ENCODE results near the gene CLIP2. TPM values are rescaled to one million over a fixed set of nuclear protein-coding genes. Genes with fewer than 3 reads are reported as not detected.

CLIP2 gene
- total RNA-seq, 1 donor: 70.9 TPM

GRCh38 chr7:74441801-74442200 lies 152.6 kb downstream of the CLIP2 start:
- DNase-seq (ENCODE audit: insufficient read length, low spot score, missing footprints): peak; percentile 37

GRCh38 chr7:74443543-74444247 lies 154.5 kb downstream of the CLIP2 start:
- Histone ChIP-seq H3K79me2 (ENCODE audit: insufficient read depth, low read length) (no peaks in the 10 kb centered on the region), H3K27ac (ENCODE audit: low read depth, low read length) (no peak overlapping the region), H3K4me2 (ENCODE audit: insufficient read depth, low read length) (no peak overlapping the region), H3K9me3 (ENCODE audit: low read depth, low read length) (no peaks in the 10 kb centered on the region), H3K4me3 (ENCODE audit: insufficient read depth, low read length) (no peak overlapping the region), H3K4me1 (ENCODE audit: insufficient read depth, low read length) (no peaks in the 10 kb centered on the region), H3K36me3 (ENCODE audit: insufficient read depth, low read length) (no peaks in the 10 kb centered on the region), H4K20me1 (ENCODE audit: insufficient read depth, low read length) (no peaks in the 10 kb centered on the region), H3K27me3 (ENCODE audit: insufficient read depth, low read length) (no peaks in the 10 kb centered on the region), H2AFZ (ENCODE audit: low read length) (no peak overlapping the region)
- DNase-seq (ENCODE audit: insufficient read length, low spot score, missing footprints): peak; percentile 11
- TF ChIP-seq CTCF (IDR thresholded peaks at IDR 0.05; ENCODE audit: extremely low read depth, low read depth, low read length): no peak

More at GRCh38 chr7:74441801-74442200, 152.6 kb downstream of the CLIP2 start:
- no peaks in the 10 kb centered on the region for H3K9me3 ChIP-seq (ENCODE audit: low read depth, low read length)
- H3K4me3 ChIP-seq (ENCODE audit: insufficient read depth, low read length): no peak overlapping the region
- H4K20me1 ChIP-seq (ENCODE audit: insufficient read depth, low read length): no peaks in the 10 kb centered on the region
- H3K4me2 ChIP-seq (ENCODE audit: insufficient read depth, low read length): no peak overlapping the region
- H3K36me3 ChIP-seq (ENCODE audit: insufficient read depth, low read length): no peaks in the 10 kb centered on the region
- no peak overlapping the region for H3K27ac ChIP-seq (ENCODE audit: low read depth, low read length)
- no peak overlapping the region for H2AFZ ChIP-seq (ENCODE audit: low read length)
- no peaks in the 10 kb centered on the region for H3K4me1 ChIP-seq (ENCODE audit: insufficient read depth, low read length)
- no peak for TF ChIP-seq CTCF (IDR thresholded peaks at IDR 0.05; ENCODE audit: extremely low read depth, low read depth, low read length)
- H3K27me3 ChIP-seq (ENCODE audit: insufficient read depth, low read length): no peaks in the 10 kb centered on the region
- no peaks in the 10 kb centered on the region for H3K79me2 ChIP-seq (ENCODE audit: insufficient read depth, low read length)

- DNase-seq (ENCODE audit: insufficient read length, low spot score, missing footprints): no peak
- Histone ChIP-seq H3K36me3 (ENCODE audit: insufficient read depth, low read length) (no peaks in the 10 kb centered on the region), H2AFZ (ENCODE audit: low read length) (no peak overlapping the region), H3K27me3 (ENCODE audit: insufficient read depth, low read length) (no peaks in the 10 kb centered on the region), H3K27ac (ENCODE audit: low read depth, low read length) (no peak overlapping the region), H3K4me2 (ENCODE audit: insufficient read depth, low read length) (no peak overlapping the region), H3K9me3 (ENCODE audit: low read depth, low read length) (no peaks in the 10 kb centered on the region), H3K79me2 (ENCODE audit: insufficient read depth, low read length) (peaks cover 12% of the 10 kb centered on the region), H4K20me1 (ENCODE audit: insufficient read depth, low read length) (no peaks in the 10 kb centered on the region), H3K4me1 (ENCODE audit: insufficient read depth, low read length) (peaks cover 17% of the 10 kb centered on the region), H3K4me3 (ENCODE audit: insufficient read depth, low read length) (no peak overlapping the region)
- no peak for TF ChIP-seq CTCF (IDR thresholded peaks at IDR 0.05; ENCODE audit: extremely low read depth, low read depth, low read length)
Observed at GRCh38 chr7:74449144-74449543, 159.9 kb downstream of the CLIP2 start.

- H4K20me1 ChIP-seq (ENCODE audit: insufficient read depth, low read length): no peaks in the 10 kb centered on the region
- no peak overlapping the region for H3K4me2 ChIP-seq (ENCODE audit: insufficient read depth, low read length)
- peak; percentile 82 for TF ChIP-seq CTCF (IDR thresholded peaks at IDR 0.05; ENCODE audit: extremely low read depth, low read depth, low read length)
- no peaks in the 10 kb centered on the region for H3K27me3 ChIP-seq (ENCODE audit: insufficient read depth, low read length)
- no peak overlapping the region for H2AFZ ChIP-seq (ENCODE audit: low read length)
- no peaks in the 10 kb centered on the region for H3K9me3 ChIP-seq (ENCODE audit: low read depth, low read length)
- DNase-seq (ENCODE audit: insufficient read length, low spot score, missing footprints): peak; percentile 95
- no peak overlapping the region for H3K4me3 ChIP-seq (ENCODE audit: insufficient read depth, low read length)
- H3K79me2 ChIP-seq (ENCODE audit: insufficient read depth, low read length): peaks cover 19% of the 10 kb centered on the region
- H3K36me3 ChIP-seq (ENCODE audit: insufficient read depth, low read length): no peaks in the 10 kb centered on the region
- H3K4me1 ChIP-seq (ENCODE audit: insufficient read depth, low read length): peaks cover 19% of the 10 kb centered on the region
- H3K27ac ChIP-seq (ENCODE audit: low read depth, low read length): no peak overlapping the region
Observed at GRCh38 chr7:74449809-74450397, 160.7 kb downstream of the CLIP2 start.
